Breast epithelium (tissue), 3 donors: ENCODE measurements around the gene MACROD2.

Source experiments
- CTCF ChIP-seq, 3 donors: fragments of 450-650 bp; IDR thresholded peaks; one replicate each; pipeline ENCODE4 v1.5.1; 2016 to 2017; ENCODE audit warnings: antibody characterized with exemption in 3 of 3, mild to moderate bottlenecking in 3 of 3, moderate library complexity in 3 of 3
- POLR2A ChIP-seq: fragments of 450-650 bp; IDR thresholded peaks from one replicate; pipeline ENCODE4 v1.6.1; 2016; ENCODE audit warnings: antibody characterized with exemption, mild to moderate bottlenecking, moderate library complexity
- POLR2AphosphoS5 ChIP-seq, 3 donors: sonication (generic); formaldehyde crosslinking; IDR thresholded peaks; one replicate each; pipeline ENCODE4 v1.6.1; 2017; ENCODE audit warnings: antibody characterized with exemption in 3 of 3

GRCh38 chr20:15333170-15333569, 1337.9 kb downstream of the MACROD2 start:
- TF ChIP-seq CTCF (IDR thresholded peaks at IDR 0.05) (no peak), POLR2A (no peak), POLR2AphosphoS5 (IDR thresholded peaks at IDR 0.05) (no peak)
